Epidermal melanocyte (primary cell): ENCODE results near the gene ARTN.

Source experiments
- DNase-seq: peaks from one replicate; pipeline ENCODE4 v3.0.0; 2011; ENCODE audit warnings: low spot score; ENCODE audit not compliant: insufficient read length

ARTN gene

GRCh38 chr1:43947061-43947873 lies 13.7 kb downstream of the ARTN start:
- DNase-seq = no peak

- DNase-seq = no peak
Measured at GRCh38 chr1:43947874-43948437, 14.4 kb downstream of the ARTN start.

- no peak for DNase-seq
Measured at GRCh38 chr1:43949678-43950077, 16.1 kb downstream of the ARTN start.

- no peak for DNase-seq
Measured at GRCh38 chr1:43951021-43951985, 17.7 kb downstream of the ARTN start.

GRCh38 chr1:43952731-43953346 lies 19.2 kb downstream of the ARTN start:
- no peak for DNase-seq

- no peak for DNase-seq
Measured at GRCh38 chr1:43953361-43953760, 19.8 kb downstream of the ARTN start.

- no peak for DNase-seq
Measured at GRCh38 chr1:43954036-43954435, 20.4 kb downstream of the ARTN start.

- DNase-seq = no peak
Measured at GRCh38 chr1:43956234-43956633, 22.6 kb downstream of the ARTN start.

GRCh38 chr1:43957407-43958040 lies 23.9 kb downstream of the ARTN start:
- DNase-seq = no peak

- no peak for DNase-seq
Measured at GRCh38 chr1:43958351-43959255, 25.0 kb downstream of the ARTN start.

GRCh38 chr1:43960798-43961197 lies 27.2 kb downstream of the ARTN start:
- DNase-seq = no peak

- no peak for DNase-seq
Measured at GRCh38 chr1:43961692-43962091, 28.1 kb downstream of the ARTN start.

GRCh38 chr1:43962324-43962723 lies 28.7 kb downstream of the ARTN start:
- DNase-seq = no peak

GRCh38 chr1:43963006-43963405 lies 29.4 kb downstream of the ARTN start:
- DNase-seq = no peak

GRCh38 chr1:43963890-43964289 lies 30.3 kb downstream of the ARTN start:
- no peak for DNase-seq

- DNase-seq = no peak
Measured at GRCh38 chr1:43965316-43965715, 31.7 kb downstream of the ARTN start.

GRCh38 chr1:43968348-43968948 lies 34.8 kb downstream of the ARTN start:
- no peak for DNase-seq

GRCh38 chr1:43969416-43969745 lies 35.8 kb downstream of the ARTN start:
- no peak for DNase-seq

- DNase-seq = peak; percentile 100
Measured at GRCh38 chr1:43969746-43970466, 36.3 kb downstream of the ARTN start, which contains the start of gene DPH2. Gene DPH2 (plus strand): TSS chr1:43970010. CDS start chr1:43970176, 166 bp downstream.
